Suprapubic skin (tissue), 4 donors: ENCODE data around the gene IDH3B. TPM values are rescaled to one million over a fixed set of nuclear protein-coding genes. Genes with fewer than 3 reads are reported as not detected.

Experiments
- DNase-seq, 2 donors: peaks; one replicate each; pipeline ENCODE4 v3.0.0-alpha.2; 2019; ENCODE audit warnings: low spot score in 2 of 2
- H3K27ac ChIP-seq: fragments of 200-600 bp; sonication (generic); one replicate; pipeline ENCODE4 v1.5.1; 2019
- H3K27me3 ChIP-seq: fragments of 200-600 bp; sonication (generic); one replicate; pipeline ENCODE4 v1.5.1; 2019
- H3K36me3 ChIP-seq: fragments of 200-600 bp; sonication (generic); one replicate; pipeline ENCODE4 v1.5.1; 2019
- H3K4me1 ChIP-seq: fragments of 200-600 bp; sonication (generic); one replicate; pipeline ENCODE4 v1.5.1; 2019
- H3K4me3 ChIP-seq: fragments of 200-600 bp; sonication (generic); one replicate; pipeline ENCODE4 v1.5.1; 2019; ENCODE audit warnings: mild to moderate bottlenecking
- H3K9me3 ChIP-seq: fragments of 200-600 bp; sonication (generic); one replicate; pipeline ENCODE4 v1.5.1; 2019
- EP300 ChIP-seq: sonication (generic); formaldehyde crosslinking; IDR thresholded peaks from one replicate; pipeline ENCODE4 v1.6.1; 2017; ENCODE audit warnings: antibody characterized with exemption
- POLR2A ChIP-seq, 2 donors: fragments of 450-650 bp; IDR thresholded peaks; one replicate each; pipeline ENCODE4 v1.6.1; 2017; ENCODE audit warnings: antibody characterized with exemption in 2 of 2, mild to moderate bottlenecking in 2 of 2, moderate library complexity in 2 of 2
- POLR2AphosphoS5 ChIP-seq, 3 donors: sonication (generic); formaldehyde crosslinking; IDR thresholded peaks; one replicate each; pipeline ENCODE4 v1.6.1; 2017; ENCODE audit warnings: antibody characterized with exemption in 3 of 3
- WGBS: methylation state at CpG from one replicate; pipeline ENCODE4 v1.1.5; 2018; 5-methylcytosine and 5-hydroxymethylcytosine counted together
- total RNA-seq, 4 donors: library from RNA; depleted of rRNA; stranded (reverse); fragments of >200 nt; gene quantifications; one replicate each; pipeline ENCODE4 v1.1.0, GENCODE V29; 2016
- TF ChIP-seq, protein P1 (sequence below), 2 donors: fragments of 200-600 bp in 1 of 2; fragments of 450-650 bp in 1 of 2; sonication (generic) in 1 of 2; IDR thresholded peaks; one replicate each; pipeline ENCODE4 v1.5.1; 2016 to 2019; ENCODE audit warnings: antibody characterized with exemption in 2 of 2, mild to moderate bottlenecking in 1 of 2, moderate library complexity in 1 of 2

IDH3B gene
- total RNA-seq, 4 donors from 2014 or later, result 119 to 135 (median 121) TPM

DNA sequence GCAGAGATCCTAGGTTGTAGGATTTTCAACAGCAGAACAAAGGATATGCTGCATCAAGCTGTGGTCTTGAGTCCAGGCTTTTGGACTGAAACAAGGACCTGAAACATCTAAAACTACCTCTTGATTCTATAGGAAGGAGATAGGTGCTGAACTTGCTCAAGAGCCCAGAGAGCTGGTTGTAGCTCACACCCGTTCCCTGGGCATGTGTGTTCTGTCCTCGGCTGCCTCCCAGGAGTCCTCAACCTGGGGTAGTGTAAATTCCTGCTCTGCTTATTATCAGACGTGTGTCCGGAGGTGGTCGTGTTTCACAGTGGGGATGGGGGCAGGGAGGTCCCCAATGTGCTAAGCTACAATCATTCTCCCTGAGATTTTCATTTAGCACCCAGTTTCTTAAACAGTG lies 6.8 kb downstream of the IDH3B start:
- Histone ChIP-seq H3K36me3 (peaks cover 82% of the 10 kb centered on the region), H3K27ac (no peak overlapping the region), H3K4me1 (peaks cover 20% of the 10 kb centered on the region), H3K27me3 (no peaks in the 10 kb centered on the region), H3K4me3 (no peak overlapping the region), H3K9me3 (no peaks in the 10 kb centered on the region)
- TF ChIP-seq POLR2A (IDR thresholded peaks at IDR 0.05), result no peak
- TF ChIP-seq EP300, result no peak
- no peak for TF ChIP-seq POLR2AphosphoS5 (IDR thresholded peaks at IDR 0.05)
- TF ChIP-seq, protein P1, sequence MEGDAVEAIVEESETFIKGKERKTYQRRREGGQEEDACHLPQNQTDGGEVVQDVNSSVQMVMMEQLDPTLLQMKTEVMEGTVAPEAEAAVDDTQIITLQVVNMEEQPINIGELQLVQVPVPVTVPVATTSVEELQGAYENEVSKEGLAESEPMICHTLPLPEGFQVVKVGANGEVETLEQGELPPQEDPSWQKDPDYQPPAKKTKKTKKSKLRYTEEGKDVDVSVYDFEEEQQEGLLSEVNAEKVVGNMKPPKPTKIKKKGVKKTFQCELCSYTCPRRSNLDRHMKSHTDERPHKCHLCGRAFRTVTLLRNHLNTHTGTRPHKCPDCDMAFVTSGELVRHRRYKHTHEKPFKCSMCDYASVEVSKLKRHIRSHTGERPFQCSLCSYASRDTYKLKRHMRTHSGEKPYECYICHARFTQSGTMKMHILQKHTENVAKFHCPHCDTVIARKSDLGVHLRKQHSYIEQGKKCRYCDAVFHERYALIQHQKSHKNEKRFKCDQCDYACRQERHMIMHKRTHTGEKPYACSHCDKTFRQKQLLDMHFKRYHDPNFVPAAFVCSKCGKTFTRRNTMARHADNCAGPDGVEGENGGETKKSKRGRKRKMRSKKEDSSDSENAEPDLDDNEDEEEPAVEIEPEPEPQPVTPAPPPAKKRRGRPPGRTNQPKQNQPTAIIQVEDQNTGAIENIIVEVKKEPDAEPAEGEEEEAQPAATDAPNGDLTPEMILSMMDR (IDR thresholded peaks at IDR 0.05), result no peak
- DNase-seq, result no peak
- 87% methylated on average over 5 of the region's 5 CpGs for WGBS

DNA sequence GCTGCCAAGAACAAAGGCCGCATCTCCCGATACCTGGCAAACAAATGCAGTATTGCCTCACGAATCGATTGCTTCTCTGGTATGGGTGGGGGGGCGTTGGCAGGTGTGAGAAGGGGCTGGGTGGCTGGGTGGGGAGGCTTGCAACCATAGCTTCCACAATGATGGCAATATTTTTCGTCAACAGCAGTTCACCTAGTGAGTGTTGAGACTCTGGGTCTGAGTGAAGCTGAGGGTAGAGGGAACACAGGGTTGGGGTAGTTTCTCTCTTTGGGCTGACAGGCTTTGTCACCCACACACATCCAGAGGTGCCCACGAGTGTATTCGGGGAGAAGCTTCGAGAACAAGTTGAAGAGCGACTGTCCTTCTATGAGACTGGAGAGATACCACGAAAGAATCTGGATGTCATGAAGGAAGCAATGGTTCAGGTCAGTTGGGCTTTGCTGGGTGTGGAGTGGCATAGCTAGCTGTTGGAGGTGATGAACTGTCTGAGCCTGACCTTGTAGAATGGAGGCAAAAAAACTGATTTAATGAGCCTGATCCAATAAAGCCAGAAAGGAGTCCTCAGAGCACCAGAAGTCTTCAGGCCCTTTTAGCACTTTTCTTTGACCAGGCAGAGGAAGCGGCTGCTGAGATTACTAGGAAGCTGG lies 7.4 kb downstream of the IDH3B start:
- WGBS, result 89% methylated on average over 12 of the region's 12 CpGs
- Histone ChIP-seq H3K36me3 (peaks cover 75% of the 10 kb centered on the region), H3K4me1 (peaks cover 21% of the 10 kb centered on the region), H3K4me3 (no peak overlapping the region), H3K27me3 (no peaks in the 10 kb centered on the region), H3K9me3 (no peaks in the 10 kb centered on the region), H3K27ac (no peak overlapping the region)
- TF ChIP-seq, protein P1 (IDR thresholded peaks at IDR 0.05), result no peak
- TF ChIP-seq POLR2AphosphoS5 (IDR thresholded peaks at IDR 0.05) (no peak), EP300 (no peak), POLR2A (IDR thresholded peaks at IDR 0.05) (no peak)
- no peak for DNase-seq

DNA sequence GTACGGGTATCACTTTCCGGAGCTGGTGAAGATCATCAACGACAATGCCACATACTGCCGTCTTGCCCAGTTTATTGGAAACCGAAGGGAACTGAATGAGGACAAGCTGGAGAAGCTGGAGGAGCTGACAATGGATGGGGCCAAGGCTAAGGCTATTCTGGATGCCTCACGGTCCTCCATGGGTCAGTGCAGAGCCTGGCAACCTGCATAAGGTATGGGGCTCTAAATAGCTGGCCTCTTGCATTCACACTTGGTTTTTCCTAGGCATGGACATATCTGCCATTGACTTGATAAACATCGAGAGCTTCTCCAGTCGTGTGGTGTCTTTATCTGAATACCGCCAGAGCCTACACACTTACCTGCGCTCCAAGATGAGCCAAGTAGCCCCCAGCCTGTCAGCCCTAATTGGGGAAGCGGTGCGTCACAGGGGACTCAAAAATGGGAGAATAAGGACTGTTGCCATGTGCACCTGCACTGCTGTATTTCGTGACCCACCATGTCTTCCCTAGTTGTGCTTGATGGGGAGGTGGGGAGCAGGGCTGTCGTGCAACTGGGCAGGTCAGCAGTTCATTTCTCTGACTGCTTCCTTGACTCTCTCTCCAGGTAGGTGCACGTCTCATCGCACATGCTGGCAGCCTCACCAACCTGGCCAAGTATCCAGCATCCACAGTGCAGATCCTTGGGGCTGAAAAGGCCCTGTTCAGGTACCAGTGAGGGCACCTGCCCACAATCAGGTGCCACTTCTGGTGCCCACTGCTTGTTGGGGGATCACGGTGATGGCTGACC lies 8.5 kb downstream of the IDH3B start:
- no peaks in the 10 kb centered on the region for H3K9me3 ChIP-seq
- TF ChIP-seq POLR2A (IDR thresholded peaks at IDR 0.05) (no peak), POLR2AphosphoS5 (IDR thresholded peaks at IDR 0.05) (no peak)
- no peaks in the 10 kb centered on the region for H3K27me3 ChIP-seq
- WGBS, result 97% methylated on average over 15 of the region's 17 CpGs
- peaks cover 64% of the 10 kb centered on the region for H3K36me3 ChIP-seq
- peaks cover 29% of the 10 kb centered on the region for H3K4me1 ChIP-seq
- no peak for DNase-seq
- H3K4me3 ChIP-seq, result no peak overlapping the region
- H3K27ac ChIP-seq, result no peak overlapping the region

DNA sequence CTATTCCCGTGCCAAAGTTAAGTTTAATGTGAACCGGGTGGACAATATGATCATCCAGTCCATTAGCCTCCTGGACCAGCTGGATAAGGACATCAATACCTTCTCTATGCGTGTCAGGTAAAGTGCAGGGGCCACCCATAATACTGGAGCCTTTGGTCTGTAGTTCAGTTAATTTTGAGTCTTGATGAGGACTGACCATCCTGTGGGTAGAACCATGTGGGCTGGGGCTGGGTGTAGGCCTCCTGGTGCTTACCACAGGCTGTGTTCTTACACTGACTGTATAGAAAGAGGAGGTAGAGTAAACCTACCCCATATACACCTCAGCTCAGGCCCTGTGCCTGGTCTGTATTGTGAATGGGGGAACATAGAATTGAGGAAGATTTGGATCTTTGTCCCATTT lies 9.2 kb downstream of the IDH3B start:
- TF ChIP-seq, protein P1 (IDR thresholded peaks at IDR 0.05), result no peak
- TF ChIP-seq POLR2AphosphoS5 (IDR thresholded peaks at IDR 0.05) (no peak), EP300 (no peak), POLR2A (IDR thresholded peaks at IDR 0.05) (no peak)

DNA sequence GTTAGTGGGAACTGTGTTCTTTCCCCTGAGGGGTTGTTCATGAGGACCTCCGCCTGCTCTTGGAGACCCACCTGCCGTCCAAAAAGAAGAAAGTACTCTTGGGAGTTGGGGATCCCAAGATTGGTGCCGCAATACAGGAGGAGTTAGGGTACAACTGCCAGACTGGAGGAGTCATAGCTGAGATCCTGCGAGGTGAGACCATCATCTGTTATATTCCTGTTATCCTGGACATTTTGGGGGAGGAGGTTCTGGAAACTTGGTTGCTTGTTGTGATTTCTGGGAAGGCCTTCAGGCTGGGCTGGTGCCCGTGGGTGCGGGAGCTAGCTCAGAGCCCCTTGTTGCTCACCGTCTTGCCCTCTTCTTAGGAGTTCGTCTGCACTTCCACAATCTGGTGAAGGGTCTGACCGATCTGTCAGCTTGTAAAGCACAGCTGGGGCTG lies 9.6 kb downstream of the IDH3B start:
- Histone ChIP-seq H3K36me3 (peaks cover 53% of the 10 kb centered on the region), H3K27me3 (no peaks in the 10 kb centered on the region), H3K27ac (no peak overlapping the region), H3K4me3 (peak overlapping the region; percentile 97), H3K4me1 (peaks cover 29% of the 10 kb centered on the region), H3K9me3 (no peaks in the 10 kb centered on the region)
- 86% methylated on average over 9 of the region's 9 CpGs for WGBS
- TF ChIP-seq EP300 (no peak), POLR2AphosphoS5 (IDR thresholded peaks at IDR 0.05) (no peak), POLR2A (IDR thresholded peaks at IDR 0.05) (no peak)
- TF ChIP-seq, protein P1 (IDR thresholded peaks at IDR 0.05), result no peak
- DNase-seq, result no peak

More for the DNA sequence above, 9.2 kb downstream of the IDH3B start:
- no peaks in the 10 kb centered on the region for H3K9me3 ChIP-seq
- no peak overlapping the region for H3K4me3 ChIP-seq
- 100% methylated on average over 3 of the region's 3 CpGs for WGBS
- H3K36me3 ChIP-seq, result peaks cover 58% of the 10 kb centered on the region
- H3K27me3 ChIP-seq, result no peaks in the 10 kb centered on the region
- no peak overlapping the region for H3K27ac ChIP-seq
- H3K4me1 ChIP-seq, result peaks cover 29% of the 10 kb centered on the region
- no peak for DNase-seq
